GM18858 (cell line): ENCODE data around the gene FLVCR2.

ENCODE experiments used
- ATAC-seq: cut with Tn5 transposase; IDR thresholded peaks from one replicate; pipeline ENCODE4 v1.9.1; 2021; ENCODE audit not compliant: unreplicated experiment

The FLVCR2 gene

GRCh38 chr14:75627406-75627805 lies 49.0 kb downstream of the FLVCR2 start:
- no peak for ATAC-seq

- no peak for ATAC-seq
These were observed 50.4 kb downstream of the FLVCR2 start for GRCh38 chr14:75628816-75629215.

- ATAC-seq: no peak
These were observed 52.5 kb downstream of the FLVCR2 start for GRCh38 chr14:75630695-75631452.

GRCh38 chr14:75631453-75631831 lies 53.0 kb downstream of the FLVCR2 start:
- no peak for ATAC-seq

GRCh38 chr14:75634848-75635247 lies 56.4 kb downstream of the FLVCR2 start:
- no peak for ATAC-seq

GRCh38 chr14:75636100-75636692 lies 57.8 kb downstream of the FLVCR2 start:
- no peak for ATAC-seq

GRCh38 chr14:75640876-75641275 lies 62.5 kb downstream of the FLVCR2 start:
- ATAC-seq: no peak

- no peak for ATAC-seq
These were observed 65.6 kb downstream of the FLVCR2 start for GRCh38 chr14:75643985-75644384.

GRCh38 chr14:75645056-75645455 lies 66.6 kb downstream of the FLVCR2 start:
- ATAC-seq: no peak

- no peak for ATAC-seq
These were observed 68.3 kb downstream of the FLVCR2 start for GRCh38 chr14:75646762-75647161.

- ATAC-seq: no peak
These were observed 69.2 kb downstream of the FLVCR2 start for GRCh38 chr14:75647640-75648039.

- ATAC-seq: no peak
These were observed 69.8 kb downstream of the FLVCR2 start for GRCh38 chr14:75648066-75648838.

- no peak for ATAC-seq
These were observed 70.9 kb downstream of the FLVCR2 start for GRCh38 chr14:75649337-75649736.

GRCh38 chr14:75649773-75650172 lies 71.4 kb downstream of the FLVCR2 start:
- ATAC-seq: no peak

- no peak for ATAC-seq
These were observed 72.0 kb downstream of the FLVCR2 start for GRCh38 chr14:75650253-75651058.

- ATAC-seq: no peak
These were observed 75.1 kb downstream of the FLVCR2 start for GRCh38 chr14:75653563-75653962.

- ATAC-seq: peak; percentile 53
These were observed 75.8 kb downstream of the FLVCR2 start for GRCh38 chr14:75654127-75654732.

- ATAC-seq: no peak
These were observed 76.8 kb downstream of the FLVCR2 start for GRCh38 chr14:75655235-75655634.

- ATAC-seq: no peak
These were observed 78.9 kb downstream of the FLVCR2 start for GRCh38 chr14:75657331-75657730.

GRCh38 chr14:75658957-75659356 lies 80.5 kb downstream of the FLVCR2 start:
- ATAC-seq: no peak

GRCh38 chr14:75660238-75660629 lies 81.8 kb downstream of the FLVCR2 start:
- ATAC-seq: no peak
